Measurements from ENCODE around the gene RMRP.

- TF ChIP-seq CTCF (IDR thresholded peaks at IDR 0.05; ENCODE audit: low read depth, low read length, poor library complexity, severe bottlenecking): no peak
- no peak for TF ChIP-seq EZH2phosphoT487 (IDR thresholded peaks at IDR 0.05; ENCODE audit: borderline replicate concordance, low read length)
These were observed 44.9 kb upstream of the RMRP start for GRCh38 chr9:35702696-35703095.
